ENCODE results near the gene ABCA7. TPM values are rescaled to one million over a fixed set of nuclear protein-coding genes. Genes with fewer than 3 reads are reported as not detected.
A peak's percentile ranks its signal among the peaks of the same experiment; 100 is the strongest.

Gene ABCA7
- total RNA-seq, 2 experiments from 2014 or later, result 62.7 to 72.9 TPM

DNA sequence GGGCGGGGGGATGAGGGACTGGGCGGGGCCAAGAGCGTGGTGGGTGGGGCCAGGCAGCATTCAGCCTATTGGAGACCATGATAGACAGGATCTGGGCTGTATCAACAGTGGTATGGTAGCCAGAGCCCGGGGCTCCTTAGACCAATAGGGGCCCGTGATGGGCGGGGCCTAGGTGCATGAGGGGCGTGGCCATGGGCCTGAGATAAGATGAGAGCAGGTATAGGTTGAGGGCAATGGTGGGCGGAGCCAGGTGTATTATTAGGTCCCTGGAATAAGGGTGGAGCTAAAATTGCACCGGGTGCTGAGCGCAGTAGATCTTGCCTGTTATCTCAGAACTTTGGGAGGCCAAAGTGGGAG lies 5.3 kb downstream of the ABCA7 start:
- DNase-seq, result peak; percentile 86

DNA sequence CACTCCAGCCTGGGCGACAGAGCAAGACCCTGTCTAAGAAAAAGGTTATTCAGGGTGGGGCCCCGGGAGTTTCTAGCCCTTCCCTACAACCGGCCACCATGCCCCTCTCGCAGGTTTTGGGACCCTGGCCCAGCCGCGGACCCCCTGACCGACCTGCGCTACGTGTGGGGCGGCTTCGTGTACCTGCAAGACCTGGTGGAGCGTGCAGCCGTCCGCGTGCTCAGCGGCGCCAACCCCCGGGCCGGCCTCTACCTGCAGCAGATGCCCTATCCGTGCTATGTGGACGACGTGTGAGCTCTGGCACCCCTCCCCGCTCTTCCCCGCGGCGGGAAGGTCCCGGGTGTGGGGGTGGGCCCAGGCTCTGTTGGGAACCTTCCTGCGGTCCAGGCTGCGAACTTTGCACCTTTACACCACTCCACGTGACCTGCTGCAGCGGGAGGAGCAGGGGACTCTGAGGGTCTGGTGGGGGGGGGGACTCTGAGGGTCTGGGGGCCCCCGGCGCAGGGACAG lies 6.3 kb downstream of the ABCA7 start:
- Mint-ChIP-seq H3K4me1 (peaks cover 9% of the 10 kb centered on the region), H3K9me3 (ENCODE audit: low read depth) (no peaks in the 10 kb centered on the region), H3K4me3 (no peak overlapping the region), H3K27me3 (no peaks in the 10 kb centered on the region), H3K36me3 (peaks cover 3% of the 10 kb centered on the region), H3K27ac (no peak overlapping the region)
- DNase-seq, result no peak
- CTCF ChIA-PET, result no interaction called here
- ATAC-seq, result no peak

More for the DNA sequence above, 5.3 kb downstream of the ABCA7 start:
- no peaks in the 10 kb centered on the region for H3K9me3 Mint-ChIP-seq (ENCODE audit: low read depth)
- peak; percentile 61 for ATAC-seq
- no peak overlapping the region for H3K27ac Mint-ChIP-seq
- peaks cover 13% of the 10 kb centered on the region for H3K4me1 Mint-ChIP-seq
- no peak overlapping the region for H3K4me3 Mint-ChIP-seq
- no peaks in the 10 kb centered on the region for H3K27me3 Mint-ChIP-seq
- CTCF ChIA-PET, result no interaction called here
- H3K36me3 Mint-ChIP-seq, result peaks cover 3% of the 10 kb centered on the region

DNA sequence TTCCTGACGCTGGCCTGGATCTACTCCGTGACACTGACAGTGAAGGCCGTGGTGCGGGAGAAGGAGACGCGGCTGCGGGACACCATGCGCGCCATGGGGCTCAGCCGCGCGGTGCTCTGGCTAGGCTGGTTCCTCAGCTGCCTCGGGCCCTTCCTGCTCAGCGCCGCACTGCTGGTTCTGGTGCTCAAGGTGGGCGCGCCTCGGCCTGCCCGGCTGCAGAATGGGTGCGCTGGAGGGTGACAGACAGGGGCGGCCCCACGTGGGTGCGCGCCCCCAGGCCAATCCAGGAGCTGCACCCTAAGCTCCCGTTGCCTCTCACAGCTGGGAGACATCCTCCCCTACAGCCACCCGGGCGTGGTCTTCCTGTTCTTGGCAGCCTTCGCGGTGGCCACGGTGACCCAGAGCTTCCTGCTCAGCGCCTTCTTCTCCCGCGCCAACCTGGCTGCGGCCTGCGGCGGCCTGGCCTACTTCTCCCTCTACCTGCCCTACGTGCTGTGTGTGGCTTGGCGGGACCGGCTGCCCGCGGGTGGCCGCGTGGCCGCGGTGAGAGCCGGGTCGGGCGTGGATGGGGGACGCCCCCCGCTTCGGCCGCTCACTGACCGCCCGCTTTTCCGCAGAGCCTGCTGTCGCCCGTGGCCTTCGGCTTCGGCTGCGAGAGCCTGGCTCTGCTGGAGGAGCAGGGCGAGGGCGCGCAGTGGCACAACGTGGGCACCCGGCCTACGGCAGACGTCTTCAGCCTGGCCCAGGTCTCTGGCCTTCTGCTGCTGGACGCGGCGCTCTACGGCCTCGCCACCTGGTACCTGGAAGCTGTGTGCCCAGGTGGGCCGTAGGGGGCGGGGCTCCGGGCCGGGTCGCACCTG lies 7.2 kb downstream of the ABCA7 start:
- H3K27me3 Mint-ChIP-seq, result no peaks in the 10 kb centered on the region
- no peak overlapping the region for H3K4me3 Mint-ChIP-seq
- CTCF ChIA-PET, result interaction anchor here (1.0 to 1.7 kb wide), 4 partner anchors 11 to 46 kb away, joined by 3 to 4 read pairs (median 4); partner anchors contain the start of gene CNN2
- DNase-seq (no peak), ATAC-seq (no peak)
- no peak overlapping the region for H3K27ac Mint-ChIP-seq
- peaks cover 3% of the 10 kb centered on the region for H3K36me3 Mint-ChIP-seq
- H3K4me1 Mint-ChIP-seq, result peaks cover 5% of the 10 kb centered on the region
- no peaks in the 10 kb centered on the region for H3K9me3 Mint-ChIP-seq (ENCODE audit: low read depth)

DNA sequence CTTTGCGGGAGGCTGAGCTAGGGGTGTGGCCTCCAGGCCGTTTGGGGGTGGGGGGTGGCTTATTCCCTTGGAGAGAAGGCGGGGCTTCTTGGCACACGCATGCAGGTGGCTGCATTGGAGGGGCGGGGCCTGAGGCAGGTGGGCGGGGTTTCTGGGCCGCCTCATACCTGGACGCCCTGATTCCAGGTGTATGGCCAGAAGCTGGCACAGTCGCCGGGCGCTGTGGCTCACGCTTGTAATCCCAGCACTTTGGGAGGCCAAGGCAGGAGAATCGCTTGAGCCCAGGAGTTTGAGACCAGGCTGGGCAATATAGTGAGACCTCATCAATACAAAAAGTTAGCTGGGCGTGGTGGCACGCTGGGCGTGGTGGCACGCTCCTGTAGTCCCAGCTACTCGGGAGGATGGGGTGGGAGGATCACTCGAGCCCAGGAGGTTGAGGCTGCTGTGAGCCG lies 7.8 kb downstream of the ABCA7 start:
- CTCF ChIA-PET, result interaction anchor here (1.0 to 1.7 kb wide), 4 partner anchors 10 to 46 kb away, joined by 3 to 4 read pairs (median 4); partner anchors contain the start of gene CNN2
- no peaks in the 10 kb centered on the region for H3K9me3 Mint-ChIP-seq (ENCODE audit: low read depth)

DNA sequence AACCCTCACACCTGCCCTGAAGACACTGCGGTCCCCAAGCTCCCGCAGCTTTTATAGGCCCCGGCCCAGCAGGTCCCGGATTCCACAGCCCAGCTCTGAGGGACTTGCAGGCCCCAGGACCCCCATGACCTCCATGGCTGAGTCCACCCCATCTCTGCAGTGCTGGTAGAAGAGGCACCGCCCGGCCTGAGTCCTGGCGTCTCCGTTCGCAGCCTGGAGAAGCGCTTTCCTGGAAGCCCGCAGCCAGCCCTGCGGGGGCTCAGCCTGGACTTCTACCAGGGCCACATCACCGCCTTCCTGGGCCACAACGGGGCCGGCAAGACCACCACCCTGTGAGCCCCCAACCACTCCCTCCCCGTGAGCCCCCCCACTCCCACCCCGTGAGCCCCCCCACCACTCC lies 9.2 kb downstream of the ABCA7 start:
- H3K4me1 Mint-ChIP-seq, result peaks cover 3% of the 10 kb centered on the region
- H3K36me3 Mint-ChIP-seq, result peaks cover 3% of the 10 kb centered on the region
- ATAC-seq (no peak), DNase-seq (no peak)
- no peaks in the 10 kb centered on the region for H3K27me3 Mint-ChIP-seq
- no peaks in the 10 kb centered on the region for H3K9me3 Mint-ChIP-seq (ENCODE audit: low read depth)
- H3K4me3 Mint-ChIP-seq, result no peak overlapping the region
- H3K27ac Mint-ChIP-seq, result no peak overlapping the region
- CTCF ChIA-PET, result interaction anchor here (1.0 kb wide), 1 partner anchor 17 kb away, joined by 5 read pairs; no protein-coding TSS in a partner anchor

More for the DNA sequence above, 7.8 kb downstream of the ABCA7 start:
- ATAC-seq (no peak), DNase-seq (no peak)
- Mint-ChIP-seq H3K27ac (no peak overlapping the region), H3K36me3 (peaks cover 3% of the 10 kb centered on the region), H3K4me1 (peaks cover 3% of the 10 kb centered on the region), H3K4me3 (no peak overlapping the region), H3K27me3 (no peaks in the 10 kb centered on the region)

DNA sequence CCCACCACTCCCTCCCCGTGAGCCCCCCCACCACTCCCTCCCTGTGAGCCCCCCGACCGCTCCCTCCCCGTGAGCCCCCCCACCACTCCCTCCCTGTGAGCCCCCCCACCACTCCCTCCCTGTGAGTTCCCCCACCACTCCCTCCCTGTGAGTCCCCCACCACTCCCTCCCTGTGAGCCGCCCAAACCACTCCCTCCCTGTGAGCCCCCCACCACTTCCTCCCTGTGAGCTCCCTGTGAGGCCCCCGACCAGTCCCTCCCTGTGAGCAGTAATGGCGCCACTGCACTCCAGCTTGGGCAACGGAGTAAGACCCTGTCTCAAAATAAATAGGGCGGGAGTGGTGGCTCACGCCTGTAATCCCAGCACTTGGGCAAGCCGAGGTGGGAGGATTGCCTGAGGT lies 9.9 kb downstream of the ABCA7 start:
- DNase-seq (no peak), ATAC-seq (no peak)
- Mint-ChIP-seq H3K9me3 (ENCODE audit: low read depth) (no peaks in the 10 kb centered on the region), H3K27me3 (no peaks in the 10 kb centered on the region), H3K27ac (no peak overlapping the region), H3K36me3 (peaks cover 3% of the 10 kb centered on the region), H3K4me3 (no peak overlapping the region), H3K4me1 (peaks cover 3% of the 10 kb centered on the region)
- CTCF ChIA-PET, result no interaction called here

DNA sequence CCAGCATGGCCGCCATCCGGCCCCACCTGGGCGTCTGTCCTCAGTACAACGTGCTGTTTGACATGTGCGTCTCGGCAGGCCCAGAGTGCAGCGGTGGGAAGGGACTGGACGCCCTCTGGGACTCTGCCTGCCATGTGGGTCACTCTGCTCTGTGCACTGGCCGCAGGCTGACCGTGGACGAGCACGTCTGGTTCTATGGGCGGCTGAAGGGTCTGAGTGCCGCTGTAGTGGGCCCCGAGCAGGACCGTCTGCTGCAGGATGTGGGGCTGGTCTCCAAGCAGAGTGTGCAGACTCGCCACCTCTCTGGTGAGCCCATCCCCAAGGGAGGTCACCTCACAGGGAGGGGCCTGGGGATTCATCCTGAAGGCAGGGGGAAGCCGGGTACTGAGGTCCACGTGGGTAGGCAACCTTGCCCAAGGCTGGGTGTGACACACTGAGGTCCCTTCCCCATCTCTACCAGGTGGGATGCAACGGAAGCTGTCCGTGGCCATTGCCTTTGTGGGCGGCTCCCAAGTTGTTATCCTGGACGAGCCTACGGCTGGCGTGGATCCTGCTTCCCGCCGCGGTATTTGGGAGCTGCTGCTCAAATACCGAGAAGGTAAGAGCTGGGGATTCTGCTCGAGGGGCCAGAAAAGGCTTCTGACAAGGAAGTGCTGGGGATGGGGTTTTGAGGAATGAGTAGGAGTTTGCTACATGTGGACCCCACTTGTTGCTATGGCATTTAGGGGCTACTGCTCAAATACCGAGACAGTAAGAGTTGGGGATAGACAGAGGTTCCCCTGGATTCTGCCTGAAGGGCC lies 11.3 kb downstream of the ABCA7 start:
- DNase-seq, result peak; percentile 40
- no peak overlapping the region for H3K27ac Mint-ChIP-seq
- peaks cover 3% of the 10 kb centered on the region for H3K4me1 Mint-ChIP-seq
- H3K27me3 Mint-ChIP-seq, result no peaks in the 10 kb centered on the region
- ATAC-seq, result no peak
- no peak overlapping the region for H3K4me3 Mint-ChIP-seq
- no peaks in the 10 kb centered on the region for H3K9me3 Mint-ChIP-seq (ENCODE audit: low read depth)
- peaks cover 2% of the 10 kb centered on the region for H3K36me3 Mint-ChIP-seq
- CTCF ChIA-PET, result interaction anchor here (1.5 kb wide), 1 partner anchor 10 kb away, joined by 4 read pairs; no protein-coding TSS in a partner anchor

DNA sequence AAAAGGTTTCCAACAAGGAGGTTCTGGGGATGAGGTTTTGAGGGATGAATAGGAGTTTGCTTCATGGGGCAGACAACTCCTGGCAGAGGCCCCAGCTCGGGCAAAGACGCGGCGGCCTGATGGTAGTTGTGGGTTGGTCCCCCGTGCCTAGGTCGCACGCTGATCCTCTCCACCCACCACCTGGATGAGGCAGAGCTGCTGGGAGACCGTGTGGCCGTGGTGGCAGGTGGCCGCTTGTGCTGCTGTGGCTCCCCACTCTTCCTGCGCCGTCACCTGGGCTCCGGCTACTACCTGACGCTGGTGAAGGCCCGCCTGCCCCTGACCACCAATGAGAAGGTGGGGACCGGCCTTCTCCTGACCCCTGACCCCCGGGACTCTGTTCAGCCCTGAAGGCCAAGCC lies 11.9 kb downstream of the ABCA7 start:
- Mint-ChIP-seq H3K36me3 (peaks cover 8% of the 10 kb centered on the region), H3K27me3 (no peaks in the 10 kb centered on the region), H3K4me3 (no peak overlapping the region), H3K9me3 (ENCODE audit: low read depth) (no peaks in the 10 kb centered on the region), H3K4me1 (peaks cover 3% of the 10 kb centered on the region), H3K27ac (no peak overlapping the region)
- CTCF ChIA-PET, result interaction anchor here (1.5 kb wide), 1 partner anchor 11 kb away, joined by 4 read pairs; no protein-coding TSS in a partner anchor
- DNase-seq (no peak), ATAC-seq (no peak)

DNA sequence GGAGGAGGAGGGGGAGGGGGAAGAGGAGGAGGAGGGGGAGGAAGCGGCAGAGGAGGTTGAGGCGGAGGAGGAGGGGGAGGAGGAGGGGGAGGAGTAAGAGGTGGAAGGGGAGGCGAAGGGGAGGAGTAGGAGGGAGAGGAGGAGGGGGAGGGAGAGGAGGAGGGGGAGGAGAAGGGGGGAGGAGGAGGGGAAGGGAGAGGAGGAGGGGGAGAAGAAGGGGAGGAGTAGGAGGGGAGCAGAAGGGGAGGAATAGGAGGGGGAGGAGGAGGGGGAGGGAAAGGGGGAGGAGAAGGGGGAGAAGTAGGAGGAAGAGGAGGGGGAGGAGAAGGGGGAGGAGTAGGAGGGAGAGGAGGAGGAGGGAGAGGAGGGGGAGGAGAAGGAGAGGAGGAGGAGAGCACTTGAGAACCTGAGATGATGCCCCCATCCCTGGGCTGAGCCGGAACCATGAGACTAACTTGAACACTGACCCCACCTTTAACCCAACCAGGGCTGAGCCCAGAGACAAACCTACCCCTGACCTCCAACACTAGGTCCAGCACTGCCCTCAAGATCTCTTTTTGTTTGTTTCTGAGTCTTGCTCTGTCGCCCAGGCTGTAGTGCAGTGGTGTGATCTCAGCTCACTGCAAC lies 12.6 kb downstream of the ABCA7 start:
- CTCF ChIA-PET, result no interaction called here
- H3K27me3 Mint-ChIP-seq, result no peaks in the 10 kb centered on the region
- ATAC-seq, result no peak
- H3K4me3 Mint-ChIP-seq, result no peak overlapping the region
- peaks cover 3% of the 10 kb centered on the region for H3K4me1 Mint-ChIP-seq
- H3K36me3 Mint-ChIP-seq, result peaks cover 11% of the 10 kb centered on the region
- no peak for DNase-seq
- no peaks in the 10 kb centered on the region for H3K9me3 Mint-ChIP-seq (ENCODE audit: low read depth)
- peak overlapping the region; percentile 24 for H3K27ac Mint-ChIP-seq

DNA sequence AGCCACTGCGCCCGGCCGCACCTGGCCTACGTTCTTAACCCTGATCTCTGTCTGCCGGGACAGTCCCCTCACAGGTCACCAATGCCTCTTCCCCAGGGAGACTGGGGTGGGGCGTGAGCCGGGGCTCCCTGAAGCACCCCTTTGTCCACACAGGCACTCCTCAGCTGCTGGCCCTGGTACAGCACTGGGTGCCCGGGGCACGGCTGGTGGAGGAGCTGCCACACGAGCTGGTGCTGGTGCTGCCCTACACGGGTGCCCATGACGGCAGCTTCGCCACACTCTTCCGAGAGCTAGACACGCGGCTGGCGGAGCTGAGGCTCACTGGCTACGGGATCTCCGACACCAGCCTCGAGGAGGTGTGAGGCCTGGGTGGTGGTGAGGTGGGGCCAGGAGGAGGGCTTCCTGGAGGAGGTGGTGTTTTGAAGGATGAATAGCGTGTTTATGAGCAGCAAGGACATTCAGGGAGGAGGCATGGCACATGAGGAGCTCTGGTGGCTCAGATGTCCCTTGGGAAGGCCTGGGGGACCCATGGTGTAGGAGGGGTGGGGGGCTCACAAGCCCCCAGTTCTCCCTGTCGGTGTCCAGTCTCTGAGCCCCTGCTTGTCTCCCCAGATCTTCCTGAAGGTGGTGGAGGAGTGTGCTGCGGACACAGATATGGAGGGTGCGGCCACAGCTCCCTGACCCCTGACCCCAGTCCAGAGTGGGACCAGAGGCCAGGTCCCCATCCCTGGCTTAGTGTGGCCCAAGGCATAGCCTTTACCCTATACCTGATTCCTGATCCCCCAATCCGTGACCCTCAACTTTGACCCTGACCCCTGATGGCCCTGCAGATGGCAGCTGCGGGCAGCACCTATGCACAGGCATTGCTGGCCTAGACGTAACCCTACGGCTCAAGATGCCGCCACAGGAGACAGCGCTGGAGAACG lies 13.5 kb downstream of the ABCA7 start:
- Mint-ChIP-seq H3K4me1 (peaks cover 8% of the 10 kb centered on the region), H3K36me3 (peaks cover 12% of the 10 kb centered on the region), H3K27ac (no peak overlapping the region), H3K9me3 (ENCODE audit: low read depth) (no peaks in the 10 kb centered on the region), H3K4me3 (no peak overlapping the region), H3K27me3 (no peaks in the 10 kb centered on the region)
- ATAC-seq (no peak), DNase-seq (no peak)
- CTCF ChIA-PET, result interaction anchor here (0.7 to 5.3 kb wide), 2 partner anchors 13 to 36 kb away, joined by 4 to 31 read pairs; partner anchors contain the start of gene ARHGAP45

DNA sequence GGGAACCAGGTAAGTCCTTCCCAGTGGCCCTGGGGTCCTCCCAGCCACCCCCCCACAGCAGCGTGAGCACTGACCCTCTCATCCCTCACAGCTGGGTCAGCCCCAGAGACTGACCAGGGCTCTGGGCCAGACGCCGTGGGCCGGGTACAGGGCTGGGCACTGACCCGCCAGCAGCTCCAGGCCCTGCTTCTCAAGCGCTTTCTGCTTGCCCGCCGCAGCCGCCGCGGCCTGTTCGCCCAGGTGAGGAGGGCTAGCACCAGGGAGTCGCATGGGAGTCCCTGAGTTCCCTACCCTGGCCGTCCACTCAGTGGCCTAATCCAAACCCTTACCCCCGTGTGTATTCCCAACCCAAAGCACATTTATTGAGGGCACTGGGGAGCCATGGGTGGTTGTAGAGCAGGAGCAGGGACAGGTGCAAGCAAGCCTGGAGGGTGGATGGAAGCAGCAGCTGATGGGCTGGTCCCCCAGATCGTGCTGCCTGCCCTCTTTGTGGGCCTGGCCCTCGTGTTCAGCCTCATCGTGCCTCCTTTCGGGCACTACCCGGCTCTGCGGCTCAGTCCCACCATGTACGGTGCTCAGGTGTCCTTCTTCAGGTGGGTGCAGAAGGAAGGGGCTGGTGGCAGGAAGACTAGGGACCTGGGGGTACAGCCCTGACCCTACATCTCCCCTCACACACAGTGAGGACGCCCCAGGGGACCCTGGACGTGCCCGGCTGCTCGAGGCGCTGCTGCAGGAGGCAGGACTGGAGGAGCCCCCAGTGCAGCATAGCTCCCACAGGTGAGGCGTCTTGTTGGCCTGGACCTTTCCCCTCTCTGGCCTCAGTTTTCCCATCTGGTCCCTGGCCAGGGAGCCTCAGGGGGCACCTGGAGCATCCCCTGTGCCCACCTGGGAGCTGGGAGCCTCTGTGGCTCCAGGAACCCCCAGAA lies 14.5 kb downstream of the ABCA7 start:
- H3K36me3 Mint-ChIP-seq, result peaks cover 12% of the 10 kb centered on the region
- ATAC-seq (no peak), DNase-seq (no peak)
- peaks cover 8% of the 10 kb centered on the region for H3K4me1 Mint-ChIP-seq
- no peaks in the 10 kb centered on the region for H3K9me3 Mint-ChIP-seq (ENCODE audit: low read depth)
- no peak overlapping the region for H3K27ac Mint-ChIP-seq
- CTCF ChIA-PET, result interaction anchor here (5.3 kb wide), 1 partner anchor 12 kb away, joined by 31 read pairs; the partner anchor contains the start of gene ARHGAP45
- no peaks in the 10 kb centered on the region for H3K27me3 Mint-ChIP-seq
- H3K4me3 Mint-ChIP-seq, result no peak overlapping the region

Measured in activated CD8-positive, alpha-beta memory T cell treated with anti-CD3 and anti-CD28 coated beads, Interleukin-2, amount 10 ng/mL, durations not matched to agents 7 days and 5 days (primary cell).